Neural cell (in vitro differentiated cells): ENCODE results near the gene PTPN13. TPM values are rescaled to one million over a fixed set of nuclear protein-coding genes. Genes with fewer than 3 reads are reported as not detected.
A peak's percentile ranks its signal among the peaks of the same experiment; 100 is the strongest.

Experiments
- H2AFZ ChIP-seq: fragments of 200-600, 300-800 bp; sonication (generic), shearing (Covaris generic); 2 replicates; pipeline ENCODE4 v1.6.0; 2014; ENCODE audit warnings: low read depth, mild to moderate bottlenecking, antibody characterized with exemption, low read length, moderate library complexity
- H3F3A ChIP-seq: fragments of 200-600 bp; shearing (Covaris generic); 2 replicates; pipeline ENCODE4 v1.6.1; 2016; ENCODE audit warnings: mild to moderate bottlenecking, moderate library complexity, mixed read lengths, antibody characterized with exemption, low read length; ENCODE audit not compliant: insufficient read depth, poor library complexity, severe bottlenecking
- H3K27ac ChIP-seq: fragments of 200-600, 300-800 bp; sonication (generic), shearing (Covaris generic); 2 replicates; pipeline ENCODE4 v1.5.1; 2014; ENCODE audit warnings: mild to moderate bottlenecking, low read length, moderate library complexity
- H3K27me3 ChIP-seq: fragments of 300-800, 200-600 bp; sonication (generic), shearing (Covaris generic); 2 replicates; pipeline ENCODE4 v1.6.0; 2014; ENCODE audit warnings: mild to moderate bottlenecking, low read depth, low read length, moderate library complexity; ENCODE audit not compliant: insufficient read depth
- H3K36me3 ChIP-seq: fragments of 300-800, 200-600 bp; sonication (generic), shearing (Covaris generic); 2 replicates; pipeline ENCODE4 v1.5.1; 2014; ENCODE audit warnings: mild to moderate bottlenecking, antibody characterized with exemption, low read length, moderate library complexity; ENCODE audit not compliant: insufficient read depth
- H3K4me2 ChIP-seq: fragments of 300-800, 200-600 bp; sonication (generic), shearing (Covaris generic); 2 replicates; pipeline ENCODE4 v1.6.0; 2014; ENCODE audit warnings: mild to moderate bottlenecking, low read length
- H3K4me3 ChIP-seq: fragments of 300-800, 200-600 bp; sonication (generic), shearing (Covaris generic); 2 replicates; pipeline ENCODE4 v1.5.1; 2014; ENCODE audit warnings: mild to moderate bottlenecking, low read length, moderate library complexity
- H3K79me2 ChIP-seq: fragments of 200-600 bp; shearing (Covaris generic); replicated peaks from 2 replicates; pipeline ENCODE4 v1.6.0; 2014; ENCODE audit warnings: mild to moderate bottlenecking, low read length, moderate library complexity; ENCODE audit not compliant: insufficient read depth
- H3K9ac ChIP-seq: fragments of 300-800, 200-600 bp; sonication (generic), shearing (Covaris generic); 2 replicates; pipeline ENCODE4 v1.6.1; 2016; ENCODE audit warnings: mild to moderate bottlenecking, low read length, mixed read lengths
- H3K9me2 ChIP-seq: fragments of 200-600 bp; shearing (Covaris generic); 2 replicates; pipeline ENCODE4 v1.6.1; 2016; ENCODE audit warnings: mild to moderate bottlenecking, low read length, mixed read lengths; ENCODE audit not compliant: insufficient read depth
- H3K9me3 ChIP-seq: fragments of 200-600, 300-800 bp; sonication (generic), shearing (Covaris generic); 2 replicates; pipeline ENCODE4 v1.6.1; 2016; ENCODE audit warnings: mild to moderate bottlenecking, mixed run types, low read length, moderate library complexity, mixed read lengths
- H4K20me1 ChIP-seq: fragments of 200-600 bp; shearing (Covaris generic); 2 replicates; pipeline ENCODE4 v1.6.1; 2016; ENCODE audit warnings: mild to moderate bottlenecking, mixed run types; ENCODE audit not compliant: insufficient read depth
- CTCF ChIP-seq: fragments of 450-650 bp; IDR thresholded peaks from 2 replicates; pipeline ENCODE4 v1.5.1; 2014; ENCODE audit warnings: antibody characterized with exemption, mild to moderate bottlenecking, moderate library complexity; ENCODE audit not compliant: poor library complexity, severe bottlenecking
- EP300 ChIP-seq: fragments of 450-650 bp; conservative IDR thresholded peaks from 2 replicates; pipeline ENCODE4 v1.6.1; 2014; ENCODE audit warnings: antibody characterized with exemption, mild to moderate bottlenecking, moderate library complexity; ENCODE audit not compliant: poor library complexity, severe bottlenecking
- EZH2 ChIP-seq: fragments of 200-600, 300-800 bp; shearing (Covaris generic), sonication (generic); IDR thresholded peaks from 2 replicates; pipeline ENCODE4 v1.6.1; 2014; ENCODE audit warnings: antibody characterized with exemption, low read length, borderline replicate concordance, mild to moderate bottlenecking; ENCODE audit not compliant: insufficient read depth, poor library complexity, severe bottlenecking
- MXI1 ChIP-seq: fragments of 450-650 bp; conservative IDR thresholded peaks from 2 replicates; pipeline ENCODE4 v1.6.1; 2014; ENCODE audit warnings: antibody characterized with exemption, mild to moderate bottlenecking; ENCODE audit not compliant: poor library complexity, severe bottlenecking
- POLR2AphosphoS5 ChIP-seq: IDR thresholded peaks from 2 replicates; pipeline ENCODE4 v1.6.1; 2012
- RAD21 ChIP-seq: fragments of 450-650 bp; conservative IDR thresholded peaks from 2 replicates; pipeline ENCODE4 v1.6.1; 2014; ENCODE audit warnings: antibody characterized with exemption, mild to moderate bottlenecking, moderate library complexity
- REST ChIP-seq: IDR thresholded peaks from 2 replicates; pipeline ENCODE4 v1.6.1; 2012; ENCODE audit warnings: borderline replicate concordance
- SMC3 ChIP-seq: fragments of 450-650 bp; conservative IDR thresholded peaks from 2 replicates; pipeline ENCODE4 v1.6.1; 2014; ENCODE audit warnings: antibody characterized with exemption, mild to moderate bottlenecking, moderate library complexity; ENCODE audit not compliant: poor library complexity
- TAF1 ChIP-seq: IDR thresholded peaks from 2 replicates; pipeline ENCODE4 v1.6.1; 2012; ENCODE audit warnings: low read depth
- polyA plus RNA-seq: library from polyadenylated mRNA; depleted of rRNA; stranded (reverse); fragments of >200 nt; gene quantifications from 2 replicates; pipeline ENCODE4 v1.2.3, GENCODE V29; 2014

Gene PTPN13
- polyA plus RNA-seq, 1 donor from 2014 or later, result 4.7 TPM

- H3K36me3 ChIP-seq, result no peaks in the 10 kb centered on the region
- H2AFZ ChIP-seq, result no peak overlapping the region
- H3K9ac ChIP-seq, result no peak overlapping the region
- H3K9me2 ChIP-seq, result no peaks in the 10 kb centered on the region
- no peaks in the 10 kb centered on the region for H3F3A ChIP-seq
- no peaks in the 10 kb centered on the region for H3K9me3 ChIP-seq
- no peak overlapping the region for H3K4me3 ChIP-seq
- H3K27ac ChIP-seq, result no peak overlapping the region
- H4K20me1 ChIP-seq, result no peaks in the 10 kb centered on the region
- no peaks in the 10 kb centered on the region for H3K27me3 ChIP-seq
- H3K4me2 ChIP-seq, result no peak overlapping the region
- TF ChIP-seq REST (no peak), EP300 (no peak), POLR2AphosphoS5 (no peak), RAD21 (no peak), TAF1 (no peak), SMC3 (no peak), EZH2 (no peak), MXI1 (no peak), CTCF (no peak)
- H3K79me2 ChIP-seq, result no peaks in the 10 kb centered on the region
Observed at GRCh38 chr4:86775061-86775460, 180.9 kb downstream of the PTPN13 start.

- no peaks in the 10 kb centered on the region for H3K36me3 ChIP-seq
- H2AFZ ChIP-seq, result no peak overlapping the region
- H3K4me2 ChIP-seq, result no peak overlapping the region
- H3K9me2 ChIP-seq, result no peaks in the 10 kb centered on the region
- H3K4me3 ChIP-seq, result no peak overlapping the region
- no peaks in the 10 kb centered on the region for H3K27me3 ChIP-seq
- TF ChIP-seq SMC3 (no peak), POLR2AphosphoS5 (peak; percentile 33), TAF1 (no peak), RAD21 (no peak), EP300 (peak; percentile 63), MXI1 (no peak), EZH2 (no peak), CTCF (no peak)
- H3K79me2 ChIP-seq, result no peaks in the 10 kb centered on the region
- H3K9me3 ChIP-seq, result no peaks in the 10 kb centered on the region
- no peaks in the 10 kb centered on the region for H4K20me1 ChIP-seq
- no peaks in the 10 kb centered on the region for H3F3A ChIP-seq
- no peak overlapping the region for H3K9ac ChIP-seq
- H3K27ac ChIP-seq, result peak overlapping the region; percentile 61
Observed at GRCh38 chr4:86778175-86778574, 184.1 kb downstream of the PTPN13 start.
